ENCODE data around the gene AQP12B.

GRCh38 chr2:240635998-240636547 lies 46.6 kb downstream of the AQP12B start:
- no peak for TF ChIP-seq CTCF (IDR thresholded peaks at IDR 0.05)
- TF ChIP-seq ZFX (IDR thresholded peaks at IDR 0.05; ENCODE audit: borderline replicate concordance) = no peak
